ENCODE results near the gene BTBD18. TPM values are rescaled to one million over a fixed set of nuclear protein-coding genes. Genes with fewer than 3 reads are reported as not detected.

Gene BTBD18
- total and polyA plus RNA-seq, 2 of the 13 experiments (the other 11 are each of a cell fraction or from before 2014, with no cell fraction given): not detected

GRCh38 chr11:57778318-57779037 lies 26.9 kb upstream of the BTBD18 start (continued):
- TF ChIP-seq NFAT5 (CRISPR knock-in tag; IDR thresholded peaks at IDR 0.05): no peak
- peak; percentile 53 to 90; a peak in 3 of 4 replicates for TF ChIP-seq POLR2A (IDR thresholded peaks at IDR 0.05; ENCODE audit: insufficient read depth in 1 of 2, low read depth in 2 of 2, low read length in 2 of 2)
- no peak for TF ChIP-seq ZMAT3 (CRISPR knock-in tag; conservative IDR thresholded peaks at IDR 0.05)
- TF ChIP-seq SMAD1 (CRISPR knock-in tag; IDR thresholded peaks at IDR 0.05; ENCODE audit: borderline replicate concordance, low read depth): no peak
- TF ChIP-seq FUBP1 (CRISPR knock-in tag; IDR thresholded peaks at IDR 0.05; ENCODE audit: borderline replicate concordance): no peak
- TF ChIP-seq TFAP4 (IDR thresholded peaks at IDR 0.05; ENCODE audit: borderline replicate concordance, low read depth): peak; percentile 61; the same call in 1 of the 2 replicates
- no peak for TF ChIP-seq ATF6 (CRISPR knock-in tag; conservative IDR thresholded peaks at IDR 0.05)
- no peak for TF ChIP-seq ZNF24 (IDR thresholded peaks at IDR 0.05)
- TF ChIP-seq HNRNPK (IDR thresholded peaks at IDR 0.05; ENCODE audit: low read depth, low read length, poor library complexity, severe bottlenecking): no peak
- TF ChIP-seq ZC3H13 (CRISPR knock-in tag; IDR thresholded peaks at IDR 0.05): no peak; the same call in 1 of the 2 replicates
- TF ChIP-seq HOXA7 (CRISPR knock-in tag; IDR thresholded peaks at IDR 0.05): no peak
- no peak for TF ChIP-seq MYC (CRISPR knock-in tag; IDR thresholded peaks at IDR 0.05; ENCODE audit: borderline replicate concordance)
- peak; percentile 73; the same call in 1 of the 2 replicates for TF ChIP-seq DRAP1 (CRISPR knock-in tag; IDR thresholded peaks at IDR 0.05)
- TF ChIP-seq ZMYM2 (CRISPR knock-in tag; IDR thresholded peaks at IDR 0.05): peak; percentile 33; the same call in 1 of the 2 replicates
- peak; percentile 40 for TF ChIP-seq ATF2 (CRISPR knock-in tag; IDR thresholded peaks at IDR 0.05)

Measured in HepG2 (cell line).